ENCODE data around the gene MMP1. TPM values are rescaled to one million over a fixed set of nuclear protein-coding genes. Genes with fewer than 3 reads are reported as not detected.
A peak's percentile ranks its signal among the peaks of the same experiment; 100 is the strongest.

MMP1 gene
- total RNA-seq, 1 experiment from 2014 or later: 0.35 TPM

DNA sequence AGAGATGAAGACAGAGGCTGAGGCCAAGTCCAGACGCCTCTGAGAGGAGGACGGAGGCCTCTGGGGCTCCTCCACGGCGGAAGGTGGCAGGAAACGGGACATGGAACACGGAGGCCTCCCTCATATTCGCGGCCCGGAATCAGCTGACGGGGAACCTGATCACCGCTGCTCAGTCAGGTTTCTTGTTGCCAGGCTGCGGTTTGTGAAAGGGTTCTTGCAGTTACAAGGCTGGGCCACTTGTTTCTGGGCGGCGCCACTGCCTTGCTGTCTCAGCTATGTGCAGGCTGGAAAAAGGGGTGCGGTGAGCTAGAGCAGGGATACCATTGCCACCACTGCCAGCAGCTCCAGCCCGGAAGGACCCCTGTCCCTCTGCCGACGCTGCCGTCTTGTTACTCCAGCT lies 10.0 kb upstream of the MMP1 start:
- BruUV-seq (replicated peaks): no TSS peak
- Mint-ChIP-seq H3K27me3 (ENCODE audit: insufficient read depth, unreplicated experiment) (no peaks in the 10 kb centered on the region), H3K4me3 (ENCODE audit: unreplicated experiment) (no peak overlapping the region), H3K4me1 (ENCODE audit: insufficient read depth, unreplicated experiment) (peaks cover 9% of the 10 kb centered on the region), H3K36me3 (ENCODE audit: insufficient read depth, unreplicated experiment) (no peaks in the 10 kb centered on the region), H3K9me3 (ENCODE audit: unreplicated experiment) (no peaks in the 10 kb centered on the region), H3K27ac (ENCODE audit: low read depth, unreplicated experiment) (no peak overlapping the region)
- ChIA-PET CTCF (interaction anchor here (1.1 to 1.5 kb wide), 3 partner anchors 10 to 133 kb away, joined by 4 to 7 read pairs (median 4); no protein-coding TSS in a partner anchor), POLR2A (interaction anchor here (0.9 kb wide), 1 partner anchor 132 kb away, joined by 3 read pairs; no protein-coding TSS in a partner anchor)
- peak; percentile 50 for DNase-seq (ENCODE audit: unreplicated experiment)
- TF ChIP-seq, protein P1, sequence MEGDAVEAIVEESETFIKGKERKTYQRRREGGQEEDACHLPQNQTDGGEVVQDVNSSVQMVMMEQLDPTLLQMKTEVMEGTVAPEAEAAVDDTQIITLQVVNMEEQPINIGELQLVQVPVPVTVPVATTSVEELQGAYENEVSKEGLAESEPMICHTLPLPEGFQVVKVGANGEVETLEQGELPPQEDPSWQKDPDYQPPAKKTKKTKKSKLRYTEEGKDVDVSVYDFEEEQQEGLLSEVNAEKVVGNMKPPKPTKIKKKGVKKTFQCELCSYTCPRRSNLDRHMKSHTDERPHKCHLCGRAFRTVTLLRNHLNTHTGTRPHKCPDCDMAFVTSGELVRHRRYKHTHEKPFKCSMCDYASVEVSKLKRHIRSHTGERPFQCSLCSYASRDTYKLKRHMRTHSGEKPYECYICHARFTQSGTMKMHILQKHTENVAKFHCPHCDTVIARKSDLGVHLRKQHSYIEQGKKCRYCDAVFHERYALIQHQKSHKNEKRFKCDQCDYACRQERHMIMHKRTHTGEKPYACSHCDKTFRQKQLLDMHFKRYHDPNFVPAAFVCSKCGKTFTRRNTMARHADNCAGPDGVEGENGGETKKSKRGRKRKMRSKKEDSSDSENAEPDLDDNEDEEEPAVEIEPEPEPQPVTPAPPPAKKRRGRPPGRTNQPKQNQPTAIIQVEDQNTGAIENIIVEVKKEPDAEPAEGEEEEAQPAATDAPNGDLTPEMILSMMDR (IDR thresholded peaks at IDR 0.05; ENCODE audit: unreplicated experiment): peak; percentile 34
- intact Hi-C loops (cut with micrococcal nuclease): no loop called here

DNA sequence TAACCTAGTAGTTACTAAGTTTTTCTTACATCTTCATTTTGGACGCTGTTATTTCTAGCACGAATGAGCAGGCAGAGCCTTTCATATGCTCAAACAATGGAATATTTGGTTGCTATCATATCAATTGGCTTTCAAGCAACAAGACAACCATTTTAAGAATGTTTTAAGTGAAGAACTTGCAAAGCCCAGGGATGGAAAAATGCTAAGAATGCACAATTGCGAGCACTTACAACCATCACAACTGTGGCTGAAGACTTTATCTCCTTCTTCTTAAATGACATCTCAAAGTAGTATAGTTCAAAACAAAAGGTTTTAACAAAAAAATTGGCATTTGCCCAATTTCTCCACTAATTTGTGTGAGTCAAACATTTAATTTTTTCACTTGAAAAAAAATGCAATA lies 8.3 kb upstream of the MMP1 start:
- CTCF ChIA-PET: interaction anchor here (1.5 kb wide), 1 partner anchor 135 kb away, joined by 7 read pairs; no protein-coding TSS in a partner anchor
- intact Hi-C loops (cut with micrococcal nuclease): no loop called here
- Mint-ChIP-seq H3K36me3 (ENCODE audit: insufficient read depth, unreplicated experiment) (no peaks in the 10 kb centered on the region), H3K9me3 (ENCODE audit: unreplicated experiment) (no peaks in the 10 kb centered on the region), H3K27ac (ENCODE audit: low read depth, unreplicated experiment) (no peak overlapping the region), H3K27me3 (ENCODE audit: insufficient read depth, unreplicated experiment) (no peaks in the 10 kb centered on the region), H3K4me1 (ENCODE audit: insufficient read depth, unreplicated experiment) (peaks cover 6% of the 10 kb centered on the region), H3K4me3 (ENCODE audit: unreplicated experiment) (no peak overlapping the region)
- POLR2A ChIA-PET: no interaction called here
- TF ChIP-seq, protein P1 (IDR thresholded peaks at IDR 0.05; ENCODE audit: unreplicated experiment): no peak
- DNase-seq (ENCODE audit: unreplicated experiment): no peak
- no TSS peak for BruUV-seq (replicated peaks)

DNA sequence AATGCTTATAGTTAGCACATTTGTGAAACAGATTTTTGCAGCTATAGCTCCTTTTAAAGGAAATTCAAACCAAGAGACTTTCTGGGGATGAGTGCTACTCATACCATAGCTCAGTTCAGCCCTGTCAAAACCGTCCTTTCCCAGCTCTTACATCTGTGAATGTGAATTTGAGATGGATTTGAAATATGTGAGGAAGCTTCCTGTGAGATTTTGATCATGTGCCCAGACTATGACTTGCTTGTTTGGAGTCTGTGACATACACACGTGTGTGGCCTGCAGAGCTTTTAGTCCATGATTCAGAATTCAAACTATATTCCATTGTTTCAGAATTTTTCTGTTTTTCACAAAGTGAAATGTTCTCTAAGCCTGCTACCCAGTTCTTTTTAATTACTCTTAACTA lies 4.4 kb upstream of the MMP1 start:
- intact Hi-C loops (cut with micrococcal nuclease): no loop called here
- peaks cover 6% of the 10 kb centered on the region for H3K36me3 Mint-ChIP-seq (ENCODE audit: insufficient read depth, unreplicated experiment)
- POLR2A ChIA-PET: interaction anchor here (0.6 to 1.3 kb wide), 6 partner anchors 11 to 393 kb away, joined by 3 to 7 read pairs (median 4); no protein-coding TSS in a partner anchor

DNA sequence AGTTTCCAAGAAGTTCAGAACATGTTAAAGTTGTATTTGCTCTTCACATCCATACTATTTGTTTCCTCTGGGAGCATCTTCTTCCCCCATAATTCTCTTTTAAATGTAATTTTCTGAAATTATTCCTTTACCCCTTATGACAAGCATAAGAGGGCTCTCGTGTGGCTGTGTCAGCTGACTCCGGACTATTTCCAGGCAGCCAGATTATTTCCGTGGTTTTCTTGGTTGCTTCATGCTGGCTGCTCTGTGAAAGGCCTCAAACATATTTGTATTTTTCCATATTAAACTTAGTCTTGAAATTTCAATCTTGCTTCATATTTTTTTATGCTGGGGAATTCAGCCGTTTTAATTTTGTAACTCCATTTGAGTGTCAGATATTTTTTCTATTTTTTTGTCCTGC lies 2.8 kb upstream of the MMP1 start:
- BruUV-seq (replicated peaks): no TSS peak
- CTCF ChIA-PET: interaction anchor here (1.4 to 2.6 kb wide), 3 partner anchors 10 to 67 kb away, joined by 4 to 12 read pairs (median 4); no protein-coding TSS in a partner anchor
- Mint-ChIP-seq H3K27me3 (ENCODE audit: insufficient read depth, unreplicated experiment) (no peaks in the 10 kb centered on the region), H3K4me1 (ENCODE audit: insufficient read depth, unreplicated experiment) (peaks cover 6% of the 10 kb centered on the region), H3K4me3 (ENCODE audit: unreplicated experiment) (no peak overlapping the region), H3K36me3 (ENCODE audit: insufficient read depth, unreplicated experiment) (peaks cover 6% of the 10 kb centered on the region), H3K9me3 (ENCODE audit: unreplicated experiment) (no peaks in the 10 kb centered on the region), H3K27ac (ENCODE audit: low read depth, unreplicated experiment) (no peak overlapping the region)
- no peak for DNase-seq (ENCODE audit: unreplicated experiment)
- intact Hi-C loops (cut with micrococcal nuclease): no loop called here
- POLR2A ChIA-PET: no interaction called here
- TF ChIP-seq, protein P1 (IDR thresholded peaks at IDR 0.05; ENCODE audit: unreplicated experiment): no peak

More for the DNA sequence above, 4.4 kb upstream of the MMP1 start:
- H3K4me1 Mint-ChIP-seq (ENCODE audit: insufficient read depth, unreplicated experiment): peaks cover 6% of the 10 kb centered on the region
- CTCF ChIA-PET: interaction anchor here (0.6 to 2.6 kb wide), 8 partner anchors 8 to 734 kb away, joined by 3 to 19 read pairs (median 4); no protein-coding TSS in a partner anchor
- H3K4me3 Mint-ChIP-seq (ENCODE audit: unreplicated experiment): no peak overlapping the region
- H3K9me3 Mint-ChIP-seq (ENCODE audit: unreplicated experiment): no peaks in the 10 kb centered on the region
- no peak overlapping the region for H3K27ac Mint-ChIP-seq (ENCODE audit: low read depth, unreplicated experiment)
- TF ChIP-seq, protein P1 (IDR thresholded peaks at IDR 0.05; ENCODE audit: unreplicated experiment): no peak
- peak; percentile 63 for DNase-seq (ENCODE audit: unreplicated experiment)
- no peaks in the 10 kb centered on the region for H3K27me3 Mint-ChIP-seq (ENCODE audit: insufficient read depth, unreplicated experiment)
- BruUV-seq (replicated peaks): no TSS peak

All from MCF 10A (cell line).